Mesendoderm (in vitro differentiated cells): ENCODE measurements around the gene OBSCN.
"Not testable (repeated sequence)": the region's sequence is repeated elsewhere in the genome, so short reads cannot be mapped to it uniquely, and the experiment has no call there.

Experiments used
- DNase-seq: peaks from one replicate; pipeline ENCODE4 v3.0.0; 2013
- H2AK5ac ChIP-seq: 2 replicates; pipeline ENCODE4 v1.6.1; 2013; ENCODE audit warnings: low read length, inconsistent platforms
- H2BK120ac ChIP-seq: 2 replicates; pipeline ENCODE4 v1.6.1; 2013; ENCODE audit warnings: low read depth, mild to moderate bottlenecking, low read length, moderate library complexity, mixed read lengths
- H2BK15ac ChIP-seq: replicated peaks from 2 replicates; pipeline ENCODE4 v1.6.1; 2013; ENCODE audit warnings: low read depth, mild to moderate bottlenecking, moderate library complexity
- H2BK5ac ChIP-seq: 2 replicates; pipeline ENCODE4 v1.6.1; 2013; ENCODE audit warnings: low read length, inconsistent platforms
- H3K18ac ChIP-seq: 2 replicates; pipeline ENCODE4 v1.6.1; 2013; ENCODE audit warnings: mild to moderate bottlenecking, low read length, mixed read lengths
- H3K23ac ChIP-seq: one replicate; pipeline ENCODE4 v1.6.1; 2013; ENCODE audit warnings: low read length
- H3K27ac ChIP-seq: 2 replicates; pipeline ENCODE4 v1.5.1; 2013; ENCODE audit warnings: low read depth, mild to moderate bottlenecking, inconsistent platforms, low read length, moderate library complexity
- H3K27me3 ChIP-seq: 2 replicates; pipeline ENCODE4 v1.6.1; 2013; ENCODE audit warnings: low read length, control low read depth, mild to moderate bottlenecking, inconsistent platforms; ENCODE audit not compliant: insufficient read depth, poor library complexity
- H3K36me3 ChIP-seq: 2 replicates; pipeline ENCODE4 v1.6.1; 2013; ENCODE audit warnings: low read length, inconsistent platforms; ENCODE audit not compliant: control insufficient read depth, insufficient read depth
- H3K4ac ChIP-seq: one replicate; pipeline ENCODE4 v1.6.1; 2013; ENCODE audit warnings: low read depth, mild to moderate bottlenecking, low read length, moderate library complexity
- H3K4me1 ChIP-seq: 2 replicates; pipeline ENCODE4 v1.6.1; 2013; ENCODE audit warnings: low read depth, low read length, inconsistent platforms; ENCODE audit not compliant: control insufficient read depth
- H3K4me2 ChIP-seq: 2 replicates; pipeline ENCODE4 v1.6.1; 2013; ENCODE audit warnings: low read length
- H3K4me3 ChIP-seq: 2 replicates; pipeline ENCODE4 v1.5.1; 2013; ENCODE audit warnings: mild to moderate bottlenecking, low read length
- H3K56ac ChIP-seq: one replicate; pipeline ENCODE4 v1.6.1; 2013; ENCODE audit warnings: low read length
- H3K79me1 ChIP-seq: 2 replicates; pipeline ENCODE4 v1.6.1; 2013; ENCODE audit warnings: low read length, inconsistent platforms
- H3K79me2 ChIP-seq: 2 replicates; pipeline ENCODE4 v1.6.1; 2013; ENCODE audit warnings: mild to moderate bottlenecking, low read length; ENCODE audit not compliant: control insufficient read depth, insufficient read depth
- H3K9ac ChIP-seq: 2 replicates; pipeline ENCODE4 v1.6.1; 2013; ENCODE audit warnings: low read length, inconsistent platforms
- H4K5ac ChIP-seq: one replicate; pipeline ENCODE4 v1.6.1; 2013; ENCODE audit warnings: low read length
- H4K8ac ChIP-seq: one replicate; pipeline ENCODE4 v1.6.1; 2013; ENCODE audit warnings: low read depth, mild to moderate bottlenecking, control low read depth, low read length, moderate library complexity
- WGBS: extraction: QIAGEN DNeasy Blood & Tissue Kit; methylation state at CpG from one replicate; pipeline ENCODE4 v1.1.7; 2013; ENCODE audit warnings: low lambda C conversion rate, missing lambda C conversion rate; ENCODE audit not compliant: insufficient coverage; ENCODE audit errors: extremely low coverage; 5-methylcytosine and 5-hydroxymethylcytosine counted together

OBSCN gene

GRCh38 chr1:228184152-228184551, 23.7 kb upstream of the OBSCN start:
- Histone ChIP-seq H4K5ac (no peak overlapping the region), H3K27ac (no peak overlapping the region)

DNA sequence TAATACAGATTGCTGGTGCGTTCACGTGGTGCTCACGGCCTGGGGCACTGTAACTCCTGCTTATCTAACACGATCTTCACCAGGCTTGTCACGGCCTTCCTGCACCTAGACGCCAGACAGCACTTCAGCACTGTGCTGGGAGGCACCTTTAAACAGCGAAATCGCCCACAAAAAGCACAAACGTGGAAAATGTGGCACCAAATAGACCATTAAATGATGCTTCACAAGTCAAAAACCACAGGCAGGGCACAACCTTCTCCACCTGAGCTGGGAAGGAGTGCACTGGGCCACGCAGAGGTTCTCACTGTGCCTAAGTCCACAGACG, 22.2 kb upstream of the OBSCN start:
- Histone ChIP-seq H2BK5ac (no peak overlapping the region), H2BK15ac (no peak overlapping the region), H3K4me3 (no peak overlapping the region), H3K18ac (no peak overlapping the region), H2BK120ac (no peak overlapping the region), H3K9ac (no peak overlapping the region), H4K8ac (no peak overlapping the region), H3K23ac (no peak overlapping the region), H3K4ac (no peak overlapping the region), H3K36me3 (no peaks in the 10 kb centered on the region), H2AK5ac (no peak overlapping the region), H3K27me3 (no peaks in the 10 kb centered on the region), H3K4me2 (no peak overlapping the region), H3K27ac (no peak overlapping the region), H3K79me2 (no peaks in the 10 kb centered on the region), H3K79me1 (no peaks in the 10 kb centered on the region), H3K56ac (peak overlapping the region; percentile 49), H4K5ac (no peak overlapping the region), H3K4me1 (peaks cover 6% of the 10 kb centered on the region)
- DNase-seq: peak; percentile 79
- WGBS: no CpG with 5 or more reads among the region's 11 CpGs

More at GRCh38 chr1:228184152-228184551, 23.7 kb upstream of the OBSCN start:
- no peak overlapping the region for H3K4me3 ChIP-seq
- no peak overlapping the region for H2BK5ac ChIP-seq
- no peaks in the 10 kb centered on the region for H3K79me2 ChIP-seq
- H3K4me2 ChIP-seq: no peak overlapping the region
- no peak overlapping the region for H4K8ac ChIP-seq
- H3K4me1 ChIP-seq: peaks cover 6% of the 10 kb centered on the region
- H3K79me1 ChIP-seq: no peaks in the 10 kb centered on the region
- no peak overlapping the region for H2AK5ac ChIP-seq
- H2BK120ac ChIP-seq: no peak overlapping the region
- DNase-seq: no peak
- WGBS: no CpG with 5 or more reads among the region's 7 CpGs
- no peak overlapping the region for H3K18ac ChIP-seq
- H3K4ac ChIP-seq: no peak overlapping the region
- H3K36me3 ChIP-seq: no peaks in the 10 kb centered on the region
- H2BK15ac ChIP-seq: no peak overlapping the region
- no peak overlapping the region for H3K56ac ChIP-seq
- no peaks in the 10 kb centered on the region for H3K27me3 ChIP-seq
- no peak overlapping the region for H3K23ac ChIP-seq
- H3K9ac ChIP-seq: no peak overlapping the region

DNA sequence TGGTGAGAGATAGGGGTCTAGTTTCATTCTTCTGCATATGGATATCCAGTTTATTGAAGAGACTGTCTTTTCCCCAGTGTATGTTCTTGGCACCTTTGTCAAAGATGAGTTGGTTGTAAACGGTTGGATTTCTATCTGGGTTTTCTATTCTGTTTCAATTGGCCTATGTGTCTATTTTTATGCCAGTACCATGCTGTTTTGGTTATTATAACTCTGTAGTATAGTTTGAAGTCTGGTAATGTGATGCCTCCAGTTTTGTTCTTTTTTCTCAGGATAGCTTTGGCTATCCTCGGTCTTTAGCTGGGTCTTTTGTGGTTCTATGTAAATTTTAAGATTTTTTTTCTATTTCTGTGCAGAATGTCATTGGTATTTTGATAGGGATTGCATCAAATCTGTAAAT, 19.6 kb upstream of the OBSCN start:
- H3K27me3 ChIP-seq, H2BK5ac ChIP-seq, H3K4me1 ChIP-seq, H3K56ac ChIP-seq, H4K5ac ChIP-seq, DNase-seq, H2AK5ac ChIP-seq, H3K79me1 ChIP-seq, H3K79me2 ChIP-seq, H3K9ac ChIP-seq, H2BK15ac ChIP-seq, H3K23ac ChIP-seq, H3K36me3 ChIP-seq, H3K4me2 ChIP-seq, H2BK120ac ChIP-seq, H4K8ac ChIP-seq, H3K4ac ChIP-seq, H3K4me3 ChIP-seq, H3K27ac ChIP-seq, H3K18ac ChIP-seq: not testable (repeated sequence)
- WGBS: no CpG with 5 or more reads among the region's 2 CpGs

GRCh38 chr1:228190182-228190581, 17.7 kb upstream of the OBSCN start:
- no peak for DNase-seq
- Histone ChIP-seq H3K27ac (no peak overlapping the region), H3K23ac (no peak overlapping the region), H3K56ac (no peak overlapping the region), H3K4me1 (peaks cover 6% of the 10 kb centered on the region), H2AK5ac (no peak overlapping the region), H4K5ac (no peak overlapping the region), H3K4me3 (no peak overlapping the region), H2BK15ac (no peak overlapping the region), H4K8ac (no peak overlapping the region), H3K79me2 (no peaks in the 10 kb centered on the region), H3K18ac (no peak overlapping the region), H3K4ac (no peak overlapping the region), H3K36me3 (no peaks in the 10 kb centered on the region), H3K27me3 (no peaks in the 10 kb centered on the region), H3K79me1 (no peaks in the 10 kb centered on the region), H2BK120ac (no peak overlapping the region), H2BK5ac (no peak overlapping the region), H3K4me2 (no peak overlapping the region), H3K9ac (no peak overlapping the region)
- no CpG with 5 or more reads among the region's 14 CpGs for WGBS

- H2BK120ac ChIP-seq: no peak overlapping the region
- H3K4me1 ChIP-seq: peaks cover under 1% of the 10 kb centered on the region
- no peak overlapping the region for H3K23ac ChIP-seq
- H3K27ac ChIP-seq: no peak overlapping the region
- no peaks in the 10 kb centered on the region for H3K36me3 ChIP-seq
- no peak overlapping the region for H3K18ac ChIP-seq
- no peaks in the 10 kb centered on the region for H3K79me2 ChIP-seq
- no peak for DNase-seq
- H2BK15ac ChIP-seq: no peak overlapping the region
- no peak overlapping the region for H3K4me3 ChIP-seq
- no CpG with 5 or more reads among the region's 5 CpGs for WGBS
- no peaks in the 10 kb centered on the region for H3K27me3 ChIP-seq
- H4K8ac ChIP-seq: no peak overlapping the region
- no peak overlapping the region for H2AK5ac ChIP-seq
- H3K56ac ChIP-seq: no peak overlapping the region
- no peak overlapping the region for H3K4me2 ChIP-seq
- no peak overlapping the region for H4K5ac ChIP-seq
- H3K4ac ChIP-seq: no peak overlapping the region
- H2BK5ac ChIP-seq: no peak overlapping the region
- H3K79me1 ChIP-seq: no peaks in the 10 kb centered on the region
- no peak overlapping the region for H3K9ac ChIP-seq
Measured at GRCh38 chr1:228190778-228191177, 17.1 kb upstream of the OBSCN start.

DNA sequence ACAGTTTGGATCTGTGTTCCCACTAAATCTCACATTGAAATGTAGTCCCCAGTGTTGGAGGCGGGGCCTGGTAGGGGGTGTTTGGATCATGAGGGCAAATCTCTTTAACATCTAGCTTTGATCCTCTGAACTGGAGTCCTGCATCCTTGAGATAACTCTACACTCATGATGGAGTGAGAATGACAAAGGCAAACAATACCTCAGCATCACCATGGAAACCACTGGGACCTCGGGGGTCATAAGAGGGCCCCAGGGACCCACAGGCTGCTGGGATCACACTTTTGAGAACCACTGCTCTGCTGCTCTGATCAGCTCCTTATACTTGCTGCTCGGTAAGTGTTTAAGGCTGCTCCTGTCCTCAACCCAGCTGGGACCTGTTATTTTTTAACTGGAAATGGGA, 13.4 kb upstream of the OBSCN start:
- H2BK5ac ChIP-seq: no peak overlapping the region

More for the DNA sequence above, 13.4 kb upstream of the OBSCN start:
- H4K8ac ChIP-seq: no peak overlapping the region
- no peak overlapping the region for H3K4me3 ChIP-seq
- no peaks in the 10 kb centered on the region for H3K4me1 ChIP-seq
- H3K18ac ChIP-seq: no peak overlapping the region
- H3K4ac ChIP-seq: no peak overlapping the region
- no peak overlapping the region for H3K27ac ChIP-seq
- WGBS: no CpG with 5 or more reads among the region's 3 CpGs
- H2AK5ac ChIP-seq: no peak overlapping the region
- no peak overlapping the region for H3K4me2 ChIP-seq
- no peaks in the 10 kb centered on the region for H3K27me3 ChIP-seq
- no peaks in the 10 kb centered on the region for H3K79me1 ChIP-seq
- H3K23ac ChIP-seq: no peak overlapping the region
- no peaks in the 10 kb centered on the region for H3K79me2 ChIP-seq
- H4K5ac ChIP-seq: no peak overlapping the region
- no peak overlapping the region for H3K9ac ChIP-seq
- no peak overlapping the region for H3K56ac ChIP-seq
- no peak overlapping the region for H2BK120ac ChIP-seq
- no peak for DNase-seq
- no peak overlapping the region for H2BK15ac ChIP-seq
- no peaks in the 10 kb centered on the region for H3K36me3 ChIP-seq
